ENCODE measurements around the gene SERINC2. TPM values are rescaled to one million over a fixed set of nuclear protein-coding genes. Genes with fewer than 3 reads are reported as not detected.

The SERINC2 gene
- total RNA-seq, 1 experiment from 2014 or later = 26.0 TPM

GRCh38 chr1:31405578-31406245 lies 7.3 kb upstream of the SERINC2 start (continued):
- no peak for TF ChIP-seq E2F5 (CRISPR knock-in tag; IDR thresholded peaks at IDR 0.05)
- TF ChIP-seq ZNF416 (CRISPR knock-in tag; IDR thresholded peaks at IDR 0.05) = no peak

- TF ChIP-seq ZNF671 (CRISPR knock-in tag; IDR thresholded peaks at IDR 0.05) (no peak), E2F5 (CRISPR knock-in tag; IDR thresholded peaks at IDR 0.05) (no peak), ZNF232 (CRISPR knock-in tag; IDR thresholded peaks at IDR 0.05) (no peak), ZNF532 (CRISPR knock-in tag; IDR thresholded peaks at IDR 0.05; ENCODE audit: borderline replicate concordance) (no peak), ERG (CRISPR knock-in tag; IDR thresholded peaks at IDR 0.05) (no peak), USF1 (CRISPR knock-in tag; IDR thresholded peaks at IDR 0.05) (no peak), SOX15 (CRISPR knock-in tag; IDR thresholded peaks at IDR 0.05) (no peak), CDX4 (CRISPR knock-in tag; IDR thresholded peaks at IDR 0.05; ENCODE audit: borderline replicate concordance) (no peak), MXD4 (CRISPR knock-in tag; IDR thresholded peaks at IDR 0.05; ENCODE audit: borderline replicate concordance) (no peak), ATF6 (CRISPR knock-in tag; IDR thresholded peaks at IDR 0.05) (no peak), RELA (CRISPR knock-in tag; IDR thresholded peaks at IDR 0.05; ENCODE audit: borderline replicate concordance) (no peak), RORB (CRISPR knock-in tag; IDR thresholded peaks at IDR 0.05) (no peak), NFYB (CRISPR knock-in tag; conservative IDR thresholded peaks at IDR 0.05; ENCODE audit: low read depth) (no peak), FOXJ3 (CRISPR knock-in tag; IDR thresholded peaks at IDR 0.05; ENCODE audit: borderline replicate concordance) (no peak), ZBTB43 (CRISPR knock-in tag; IDR thresholded peaks at IDR 0.05) (no peak), IRF2 (CRISPR knock-in tag; IDR thresholded peaks at IDR 0.05; ENCODE audit: borderline replicate concordance, low read depth) (no peak), TCF7 (CRISPR knock-in tag; IDR thresholded peaks at IDR 0.05; ENCODE audit: low read depth) (no peak), ZNF423 (CRISPR knock-in tag; IDR thresholded peaks at IDR 0.05) (no peak), ZSCAN18 (CRISPR knock-in tag; IDR thresholded peaks at IDR 0.05) (no peak)
- H3K4me1 Mint-ChIP-seq = peaks cover under 1% of the 10 kb centered on the region
- H3K9me3 Mint-ChIP-seq = peaks cover 7% of the 10 kb centered on the region
- ATAC-seq (no peak), DNase-seq (ENCODE audit: low spot score) (no peak)
- ChIA-PET CTCF (no interaction called here), POLR2A (no interaction called here)
- H3K27me3 Mint-ChIP-seq (ENCODE audit: low read depth) = peaks cover 11% of the 10 kb centered on the region
- H3K36me3 Mint-ChIP-seq = no peaks in the 10 kb centered on the region
- H3K4me3 Mint-ChIP-seq = no peak overlapping the region
- H3K27ac Mint-ChIP-seq = no peak overlapping the region
These were observed 5.9 kb upstream of the SERINC2 start for GRCh38 chr1:31407029-31407626.
